Neural cell (in vitro differentiated cells): ENCODE measurements around the gene MAS1. TPM values are rescaled to one million over a fixed set of nuclear protein-coding genes. Genes with fewer than 3 reads are reported as not detected.

Experiments
- H2AFZ ChIP-seq: fragments of 200-600, 300-800 bp; sonication (generic), shearing (Covaris generic); 2 replicates; pipeline ENCODE4 v1.6.0; 2014; ENCODE audit warnings: low read depth, mild to moderate bottlenecking, antibody characterized with exemption, low read length, moderate library complexity
- H3F3A ChIP-seq: fragments of 200-600 bp; shearing (Covaris generic); 2 replicates; pipeline ENCODE4 v1.6.1; 2016; ENCODE audit warnings: mild to moderate bottlenecking, moderate library complexity, mixed read lengths, antibody characterized with exemption, low read length; ENCODE audit not compliant: insufficient read depth, poor library complexity, severe bottlenecking
- H3K27ac ChIP-seq: fragments of 200-600, 300-800 bp; sonication (generic), shearing (Covaris generic); 2 replicates; pipeline ENCODE4 v1.5.1; 2014; ENCODE audit warnings: mild to moderate bottlenecking, low read length, moderate library complexity
- H3K27me3 ChIP-seq: fragments of 300-800, 200-600 bp; sonication (generic), shearing (Covaris generic); 2 replicates; pipeline ENCODE4 v1.6.0; 2014; ENCODE audit warnings: mild to moderate bottlenecking, low read depth, low read length, moderate library complexity; ENCODE audit not compliant: insufficient read depth
- H3K36me3 ChIP-seq: fragments of 300-800, 200-600 bp; sonication (generic), shearing (Covaris generic); 2 replicates; pipeline ENCODE4 v1.5.1; 2014; ENCODE audit warnings: mild to moderate bottlenecking, antibody characterized with exemption, low read length, moderate library complexity; ENCODE audit not compliant: insufficient read depth
- H3K4me2 ChIP-seq: fragments of 300-800, 200-600 bp; sonication (generic), shearing (Covaris generic); 2 replicates; pipeline ENCODE4 v1.6.0; 2014; ENCODE audit warnings: mild to moderate bottlenecking, low read length
- H3K4me3 ChIP-seq: fragments of 300-800, 200-600 bp; sonication (generic), shearing (Covaris generic); 2 replicates; pipeline ENCODE4 v1.5.1; 2014; ENCODE audit warnings: mild to moderate bottlenecking, low read length, moderate library complexity
- H3K79me2 ChIP-seq: fragments of 200-600 bp; shearing (Covaris generic); replicated peaks from 2 replicates; pipeline ENCODE4 v1.6.0; 2014; ENCODE audit warnings: mild to moderate bottlenecking, low read length, moderate library complexity; ENCODE audit not compliant: insufficient read depth
- H3K9ac ChIP-seq: fragments of 300-800, 200-600 bp; sonication (generic), shearing (Covaris generic); 2 replicates; pipeline ENCODE4 v1.6.1; 2016; ENCODE audit warnings: mild to moderate bottlenecking, low read length, mixed read lengths
- H3K9me2 ChIP-seq: fragments of 200-600 bp; shearing (Covaris generic); 2 replicates; pipeline ENCODE4 v1.6.1; 2016; ENCODE audit warnings: mild to moderate bottlenecking, low read length, mixed read lengths; ENCODE audit not compliant: insufficient read depth
- H3K9me3 ChIP-seq: fragments of 200-600, 300-800 bp; sonication (generic), shearing (Covaris generic); 2 replicates; pipeline ENCODE4 v1.6.1; 2016; ENCODE audit warnings: mild to moderate bottlenecking, mixed run types, low read length, moderate library complexity, mixed read lengths
- H4K20me1 ChIP-seq: fragments of 200-600 bp; shearing (Covaris generic); 2 replicates; pipeline ENCODE4 v1.6.1; 2016; ENCODE audit warnings: mild to moderate bottlenecking, mixed run types; ENCODE audit not compliant: insufficient read depth
- CTCF ChIP-seq: fragments of 450-650 bp; IDR thresholded peaks from 2 replicates; pipeline ENCODE4 v1.5.1; 2014; ENCODE audit warnings: antibody characterized with exemption, mild to moderate bottlenecking, moderate library complexity; ENCODE audit not compliant: poor library complexity, severe bottlenecking
- EP300 ChIP-seq: fragments of 450-650 bp; conservative IDR thresholded peaks from 2 replicates; pipeline ENCODE4 v1.6.1; 2014; ENCODE audit warnings: antibody characterized with exemption, mild to moderate bottlenecking, moderate library complexity; ENCODE audit not compliant: poor library complexity, severe bottlenecking
- EZH2 ChIP-seq: fragments of 200-600, 300-800 bp; shearing (Covaris generic), sonication (generic); IDR thresholded peaks from 2 replicates; pipeline ENCODE4 v1.6.1; 2014; ENCODE audit warnings: antibody characterized with exemption, low read length, borderline replicate concordance, mild to moderate bottlenecking; ENCODE audit not compliant: insufficient read depth, poor library complexity, severe bottlenecking
- MXI1 ChIP-seq: fragments of 450-650 bp; conservative IDR thresholded peaks from 2 replicates; pipeline ENCODE4 v1.6.1; 2014; ENCODE audit warnings: antibody characterized with exemption, mild to moderate bottlenecking; ENCODE audit not compliant: poor library complexity, severe bottlenecking
- POLR2AphosphoS5 ChIP-seq: IDR thresholded peaks from 2 replicates; pipeline ENCODE4 v1.6.1; 2012
- RAD21 ChIP-seq: fragments of 450-650 bp; conservative IDR thresholded peaks from 2 replicates; pipeline ENCODE4 v1.6.1; 2014; ENCODE audit warnings: antibody characterized with exemption, mild to moderate bottlenecking, moderate library complexity
- REST ChIP-seq: IDR thresholded peaks from 2 replicates; pipeline ENCODE4 v1.6.1; 2012; ENCODE audit warnings: borderline replicate concordance
- SMC3 ChIP-seq: fragments of 450-650 bp; conservative IDR thresholded peaks from 2 replicates; pipeline ENCODE4 v1.6.1; 2014; ENCODE audit warnings: antibody characterized with exemption, mild to moderate bottlenecking, moderate library complexity; ENCODE audit not compliant: poor library complexity
- TAF1 ChIP-seq: IDR thresholded peaks from 2 replicates; pipeline ENCODE4 v1.6.1; 2012; ENCODE audit warnings: low read depth
- polyA minus RNA-seq: library from RNA; depleted of rRNA, polyadenylated mRNA; stranded (reverse); fragments of >200 nt; gene quantifications from 2 replicates; pipeline ENCODE4 v1.2.3, GENCODE V29; 2014
- polyA plus RNA-seq: library from polyadenylated mRNA; depleted of rRNA; stranded (reverse); fragments of >200 nt; gene quantifications from 2 replicates; pipeline ENCODE4 v1.2.3, GENCODE V29; 2014

Gene MAS1
- polyA plus RNA-seq: not detected in 2 replicates
- polyA minus RNA-seq: not detected in 2 replicates

DNA sequence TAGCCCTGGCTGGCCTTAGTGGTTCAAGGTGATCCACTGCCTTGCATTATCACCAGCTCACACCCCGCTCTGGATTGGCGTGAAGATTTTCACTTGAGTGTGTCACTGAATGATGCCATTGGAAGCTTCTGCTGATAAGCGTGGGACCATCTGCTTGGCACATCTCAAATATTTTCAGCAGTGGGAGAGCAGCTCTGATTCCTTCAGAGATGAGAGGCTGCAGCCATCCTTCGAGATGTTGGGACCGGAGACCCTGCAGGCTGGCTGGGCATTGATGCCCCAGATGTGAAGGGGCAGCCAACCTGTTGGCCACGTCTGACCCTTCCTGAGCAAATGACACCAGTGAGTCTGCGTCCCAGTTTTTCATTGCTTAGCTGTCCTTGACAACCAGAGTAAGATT is at the start of gene MAS1:
MAS1 (plus strand) TSS at position 197 of the 400 bp plus-strand sequence. CDS start 15,968 bp downstream, outside the sequence.
- Histone ChIP-seq H3K4me3 (no peak within 1 kb of the TSS), H3K9me3 (no peaks in the 10 kb centered on the region), H3K27me3 (no peaks in the 10 kb centered on the region), H4K20me1 (no peaks in the 10 kb centered on the region), H3K4me2 (no peak within 1 kb of the TSS), H3K9ac (no peak within 1 kb of the TSS), H3K9me2 (no peaks in the 10 kb centered on the region), H2AFZ (no peak within 1 kb of the TSS), H3K27ac (no peak within 1 kb of the TSS), H3K79me2 (no peaks in the 10 kb centered on the region), H3K36me3 (no peaks in the 10 kb centered on the region), H3F3A (no peaks in the 10 kb centered on the region)
- TF ChIP-seq MXI1 (no peak), TAF1 (no peak), POLR2AphosphoS5 (no peak), EZH2 (no peak), EP300 (no peak), SMC3 (no peak), CTCF (no peak), REST (no peak), RAD21 (no peak)

DNA sequence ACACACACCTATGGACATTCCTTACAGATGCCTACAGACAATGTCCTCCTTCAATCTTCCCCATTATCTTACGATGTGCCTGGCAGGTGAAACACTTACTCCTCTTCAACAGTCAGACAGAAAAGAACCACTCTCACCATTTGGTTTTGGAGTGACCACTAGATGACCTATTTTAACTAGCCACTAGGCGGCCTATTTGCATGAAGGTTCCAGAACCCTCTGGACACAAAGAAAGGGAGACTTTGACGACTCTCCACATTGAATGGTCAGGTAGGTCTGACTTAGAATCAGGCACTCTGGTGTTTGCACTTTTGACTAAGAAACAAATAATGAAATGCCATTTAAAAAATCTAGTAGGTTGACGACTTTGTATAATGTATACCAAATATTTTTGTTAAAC is 48.8 kb upstream of the MAS1 start:
- H2AFZ ChIP-seq: no peak overlapping the region
- H3K9ac ChIP-seq: no peak overlapping the region
- H3K27ac ChIP-seq: no peak overlapping the region
- no peak for TF ChIP-seq EP300
- no peak for TF ChIP-seq MXI1
- H3K9me2 ChIP-seq: no peaks in the 10 kb centered on the region
- H3K4me2 ChIP-seq: no peak overlapping the region
- no peaks in the 10 kb centered on the region for H3K9me3 ChIP-seq
- no peaks in the 10 kb centered on the region for H3K79me2 ChIP-seq
- no peaks in the 10 kb centered on the region for H4K20me1 ChIP-seq
- no peaks in the 10 kb centered on the region for H3K27me3 ChIP-seq
- no peaks in the 10 kb centered on the region for H3K36me3 ChIP-seq
- H3K4me3 ChIP-seq: no peak overlapping the region
- no peaks in the 10 kb centered on the region for H3F3A ChIP-seq
